ENCODE results near the gene ZNF442.

ZNF442 gene

GRCh38 chr19:12350890-12351197, 14.6 kb downstream of the ZNF442 start:
- Histone ChIP-seq H3K36me3 (ENCODE audit: control insufficient read depth, insufficient read depth, low read length) (peaks cover 3% of the 10 kb centered on the region; the same call in 1 of the 2 replicates), H3K27me3 (replicated peaks; ENCODE audit: control insufficient read depth, insufficient read depth, low read length) (no peaks in the 10 kb centered on the region), H3K4me3 (replicated peaks; ENCODE audit: low read depth, low read length) (no peak overlapping the region)
- no peak for DNase-seq (ENCODE audit: extremely low read depth, insufficient read length)
- TF ChIP-seq, protein P1, sequence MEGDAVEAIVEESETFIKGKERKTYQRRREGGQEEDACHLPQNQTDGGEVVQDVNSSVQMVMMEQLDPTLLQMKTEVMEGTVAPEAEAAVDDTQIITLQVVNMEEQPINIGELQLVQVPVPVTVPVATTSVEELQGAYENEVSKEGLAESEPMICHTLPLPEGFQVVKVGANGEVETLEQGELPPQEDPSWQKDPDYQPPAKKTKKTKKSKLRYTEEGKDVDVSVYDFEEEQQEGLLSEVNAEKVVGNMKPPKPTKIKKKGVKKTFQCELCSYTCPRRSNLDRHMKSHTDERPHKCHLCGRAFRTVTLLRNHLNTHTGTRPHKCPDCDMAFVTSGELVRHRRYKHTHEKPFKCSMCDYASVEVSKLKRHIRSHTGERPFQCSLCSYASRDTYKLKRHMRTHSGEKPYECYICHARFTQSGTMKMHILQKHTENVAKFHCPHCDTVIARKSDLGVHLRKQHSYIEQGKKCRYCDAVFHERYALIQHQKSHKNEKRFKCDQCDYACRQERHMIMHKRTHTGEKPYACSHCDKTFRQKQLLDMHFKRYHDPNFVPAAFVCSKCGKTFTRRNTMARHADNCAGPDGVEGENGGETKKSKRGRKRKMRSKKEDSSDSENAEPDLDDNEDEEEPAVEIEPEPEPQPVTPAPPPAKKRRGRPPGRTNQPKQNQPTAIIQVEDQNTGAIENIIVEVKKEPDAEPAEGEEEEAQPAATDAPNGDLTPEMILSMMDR (IDR thresholded peaks at IDR 0.05; ENCODE audit: insufficient read depth, low read length, poor library complexity, severe bottlenecking) = no peak

DNA sequence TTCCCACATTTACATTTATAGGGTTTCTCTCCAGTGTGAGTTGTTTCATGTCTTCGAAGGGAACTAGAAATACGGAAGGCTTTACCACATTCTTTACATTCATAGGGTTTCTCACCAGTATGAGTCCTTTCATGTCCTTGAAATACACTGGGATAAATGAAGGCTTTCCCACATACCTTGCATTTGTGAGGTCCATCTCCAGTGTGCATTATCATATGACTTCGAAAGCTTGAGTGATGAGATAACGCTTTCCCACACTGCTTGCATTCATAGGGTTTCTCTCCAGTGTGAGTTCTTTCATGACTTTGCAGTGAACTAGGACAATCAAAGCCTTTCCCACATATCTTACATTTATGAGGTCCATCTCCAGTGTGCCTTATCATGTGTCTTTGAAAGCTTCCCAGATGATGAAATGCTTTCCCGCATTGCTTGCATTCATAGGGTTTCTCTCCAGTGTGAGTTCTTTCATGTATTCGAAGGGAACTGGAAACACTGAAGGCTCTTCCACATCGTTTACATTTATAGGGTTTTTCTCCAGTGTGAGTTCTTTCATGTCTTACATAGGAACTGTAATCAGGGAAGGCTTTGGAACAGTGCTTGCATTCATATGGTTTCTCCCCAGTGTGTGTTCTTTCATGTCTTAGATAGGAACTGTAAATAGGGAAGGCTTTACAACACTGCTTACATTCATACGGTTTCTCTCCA, 15.1 kb downstream of the ZNF442 start:
- DNase-seq (ENCODE audit: extremely low read depth, insufficient read length) = no peak
- H3K36me3 ChIP-seq (ENCODE audit: control insufficient read depth, insufficient read depth, low read length) = peaks cover 3% of the 10 kb centered on the region; the same call in 1 of the 2 replicates
- TF ChIP-seq, protein P1 (IDR thresholded peaks at IDR 0.05; ENCODE audit: insufficient read depth, low read length, poor library complexity, severe bottlenecking) = no peak
- no peak overlapping the region for H3K4me3 ChIP-seq (replicated peaks; ENCODE audit: low read depth, low read length)
- no peaks in the 10 kb centered on the region for H3K27me3 ChIP-seq (replicated peaks; ENCODE audit: control insufficient read depth, insufficient read depth, low read length)

DNA sequence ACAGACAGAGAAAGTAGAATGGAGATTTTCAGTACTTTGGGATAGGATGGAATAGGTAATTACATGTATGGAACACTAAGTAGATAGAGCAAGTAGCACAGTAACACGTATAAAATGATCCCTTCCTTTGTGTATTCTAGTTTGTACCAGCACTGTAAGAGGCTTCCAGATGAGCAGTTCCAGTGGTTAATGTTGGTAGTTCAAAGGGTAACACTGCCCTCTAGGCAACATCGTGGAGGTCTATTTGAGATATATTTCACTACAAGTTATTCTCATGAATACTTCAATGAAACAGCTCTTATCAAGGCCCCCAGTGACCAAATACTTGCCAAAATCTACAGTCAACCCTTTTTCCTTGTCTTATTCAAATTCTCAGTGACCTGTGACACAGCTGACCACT, 18.6 kb downstream of the ZNF442 start:
- Histone ChIP-seq H3K27me3 (replicated peaks; ENCODE audit: control insufficient read depth, insufficient read depth, low read length) (no peaks in the 10 kb centered on the region), H3K36me3 (ENCODE audit: control insufficient read depth, insufficient read depth, low read length) (peaks cover 3% of the 10 kb centered on the region; the same call in 1 of the 2 replicates), H3K4me3 (replicated peaks; ENCODE audit: low read depth, low read length) (no peak overlapping the region)
- TF ChIP-seq, protein P1 (IDR thresholded peaks at IDR 0.05; ENCODE audit: insufficient read depth, low read length, poor library complexity, severe bottlenecking) = no peak
- no peak for DNase-seq (ENCODE audit: extremely low read depth, insufficient read length)

GRCh38 chr19:12345197-12345596, 20.3 kb downstream of the ZNF442 start:
- H3K4me3 ChIP-seq (replicated peaks; ENCODE audit: low read depth, low read length) = no peak overlapping the region
- TF ChIP-seq, protein P1 (IDR thresholded peaks at IDR 0.05; ENCODE audit: insufficient read depth, low read length, poor library complexity, severe bottlenecking) = no peak
- no peaks in the 10 kb centered on the region for H3K27me3 ChIP-seq (replicated peaks; ENCODE audit: control insufficient read depth, insufficient read depth, low read length)
- no peak for DNase-seq (ENCODE audit: extremely low read depth, insufficient read length)
- no peaks in the 10 kb centered on the region for H3K36me3 ChIP-seq (ENCODE audit: control insufficient read depth, insufficient read depth, low read length)

- no peaks in the 10 kb centered on the region for H3K36me3 ChIP-seq (ENCODE audit: control insufficient read depth, insufficient read depth, low read length)
- no peaks in the 10 kb centered on the region for H3K27me3 ChIP-seq (replicated peaks; ENCODE audit: control insufficient read depth, insufficient read depth, low read length)
- TF ChIP-seq, protein P1 (IDR thresholded peaks at IDR 0.05; ENCODE audit: insufficient read depth, low read length, poor library complexity, severe bottlenecking) = no peak
- peak; percentile 92 for DNase-seq (ENCODE audit: extremely low read depth, insufficient read length)
- peak within 1 kb of the TSS; percentile 91 for H3K4me3 ChIP-seq (replicated peaks; ENCODE audit: low read depth, low read length)
Observed at GRCh38 chr19:12333162-12334159, 32.0 kb downstream of the ZNF442 start, which contains the start of gene ZNF563. ZNF563 (minus strand) TSS chr19:12333633; CDS start chr19:12333482, 151 bp downstream.
